SK-N-SH treated with all-trans-retinoic acid at 6 μM for 48 hours (cell line): ENCODE results near the gene RRP1.

Source experiments
- ATAC-seq: fragments of 200-7000 bp; cut with Tn5 transposase; 3 replicates; pipeline ENCODE4 v1.9.1; 2020; ENCODE audit warnings: mild to moderate bottlenecking, moderate library complexity
- ARNTL ChIP-seq: fragments of 450-650 bp; formaldehyde crosslinking; IDR thresholded peaks from 2 replicates; pipeline ENCODE4 v1.5.0; 2020; ENCODE audit warnings: low read depth, mild to moderate bottlenecking, moderate library complexity, borderline replicate concordance
- CSDC2 ChIP-seq: fragments of 250-450 bp; sonication (Bioruptor Pico); IDR thresholded peaks from 2 replicates; pipeline ENCODE4 v1.5.0; 2020; ENCODE audit warnings: mild to moderate bottlenecking, moderate library complexity
- ESRRG ChIP-seq: fragments of 250-450 bp; sonication (Bioruptor Pico); IDR thresholded peaks from 2 replicates; pipeline ENCODE4 v1.6.1; 2021; ENCODE audit warnings: mild to moderate bottlenecking
- GLIS3 ChIP-seq: fragments of 250-450 bp; sonication (Bioruptor Pico); IDR thresholded peaks from 2 replicates; pipeline ENCODE4 v1.5.0; 2020; ENCODE audit warnings: mild to moderate bottlenecking, moderate library complexity
- ISL1 ChIP-seq: fragments of 250-450 bp; sonication (Bioruptor Pico); IDR thresholded peaks from 2 replicates; pipeline ENCODE4 v2.1.2; 2022; ENCODE audit warnings: mild to moderate bottlenecking, moderate library complexity
- OSR1 ChIP-seq: fragments of 250-450 bp; sonication (Bioruptor Pico); IDR thresholded peaks from 2 replicates; pipeline ENCODE4 v1.8.0; 2022; ENCODE audit warnings: moderate library complexity, mild to moderate bottlenecking, inconsistent platforms
- PATZ1 ChIP-seq: fragments of 250-450 bp; sonication (Bioruptor Pico); IDR thresholded peaks from 2 replicates; pipeline ENCODE4 v1.8.0; 2020; ENCODE audit warnings: mild to moderate bottlenecking, moderate library complexity, borderline replicate concordance
- PPARA ChIP-seq: fragments of 250-450 bp; sonication (Bioruptor Pico); IDR thresholded peaks from 2 replicates; pipeline ENCODE4 v1.5.0; 2020; ENCODE audit warnings: mild to moderate bottlenecking, borderline replicate concordance
- SNAI2 ChIP-seq: fragments of 250-450 bp; sonication (Bioruptor Pico); IDR thresholded peaks from 2 replicates; pipeline ENCODE4 v1.5.0; 2020; ENCODE audit warnings: mild to moderate bottlenecking, moderate library complexity
- TCF4 ChIP-seq: fragments of 250-450 bp; sonication (Bioruptor Pico); IDR thresholded peaks from 2 replicates; pipeline ENCODE4 v1.8.0; 2021; ENCODE audit warnings: mild to moderate bottlenecking, moderate library complexity, borderline replicate concordance
- TOX ChIP-seq: fragments of 250-450 bp; sonication (Bioruptor Pico); IDR thresholded peaks from 2 replicates; pipeline ENCODE4 v1.8.0; 2021; ENCODE audit warnings: mild to moderate bottlenecking, moderate library complexity, borderline replicate concordance
- ZC3H10 ChIP-seq: fragments of 250-450 bp; sonication (Bioruptor Pico); IDR thresholded peaks from 2 replicates; pipeline ENCODE4 v1.5.1; 2021; ENCODE audit warnings: mild to moderate bottlenecking, moderate library complexity
- ZFP3 ChIP-seq: fragments of 250-450 bp; sonication (Bioruptor Pico); IDR thresholded peaks from 2 replicates; pipeline ENCODE4 v1.5.0; 2020; ENCODE audit warnings: mild to moderate bottlenecking, moderate library complexity
- ZFP30 ChIP-seq: fragments of 450-650 bp; formaldehyde crosslinking; IDR thresholded peaks from 2 replicates; pipeline ENCODE4 v1.5.0; 2022; ENCODE audit warnings: mild to moderate bottlenecking, moderate library complexity
- ZNF70 ChIP-seq: fragments of 450-650 bp; formaldehyde crosslinking; IDR thresholded peaks from 2 replicates; pipeline ENCODE4 v1.5.0; 2020; ENCODE audit warnings: mild to moderate bottlenecking, moderate library complexity
- ZNF8 ChIP-seq: fragments of 450-650 bp; formaldehyde crosslinking; IDR thresholded peaks from 2 replicates; pipeline ENCODE4 v1.5.0; 2020; ENCODE audit warnings: mild to moderate bottlenecking, moderate library complexity
- TF ChIP-seq, protein P1 (sequence below): fragments of 250-450 bp; sonication (Bioruptor Pico); IDR thresholded peaks from 2 replicates; pipeline ENCODE4 v1.5.1; 2021; ENCODE audit warnings: mild to moderate bottlenecking, moderate library complexity
- TF ChIP-seq, protein P2 (sequence below): fragments of 250-450 bp; sonication (Bioruptor Pico); IDR thresholded peaks from 2 replicates; pipeline ENCODE4 v1.8.0; 2021; ENCODE audit warnings: low read depth, mild to moderate bottlenecking, moderate library complexity, borderline replicate concordance
- TF ChIP-seq, protein P3 (sequence below): fragments of 250-450 bp; sonication (Bioruptor Pico); IDR thresholded peaks from 2 replicates; pipeline ENCODE4 v1.5.0; 2020; ENCODE audit warnings: mild to moderate bottlenecking, moderate library complexity

RRP1 gene

DNA sequence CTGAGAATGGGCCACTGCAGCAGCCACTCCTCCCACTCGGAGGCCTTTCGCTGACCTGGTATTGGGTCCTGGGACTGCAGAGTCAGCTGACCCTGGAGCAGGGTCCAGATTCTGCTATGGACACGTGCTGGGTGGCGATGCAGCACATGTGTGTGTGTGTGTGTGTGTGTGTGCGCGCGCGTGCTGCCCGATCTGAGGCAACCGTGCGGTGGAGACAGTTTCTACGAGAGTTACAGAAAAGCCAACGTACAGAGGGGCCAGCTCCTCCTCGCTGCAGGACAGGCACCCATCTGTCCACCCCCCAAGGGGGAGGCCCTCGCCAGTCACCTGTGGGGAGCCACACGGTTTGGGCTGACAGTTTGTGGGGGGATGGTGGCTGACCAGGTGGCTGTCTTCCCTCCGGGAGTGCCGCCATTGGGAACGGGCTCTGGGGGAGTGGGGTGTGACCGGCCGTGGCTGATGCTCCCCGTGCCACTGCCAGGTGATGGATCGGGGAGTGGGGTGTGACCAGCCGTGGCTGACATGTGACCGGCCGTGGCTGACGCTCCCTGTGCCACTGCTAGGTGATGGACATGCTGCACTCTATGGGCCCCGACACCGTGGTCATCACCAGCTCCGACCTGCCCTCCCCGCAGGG, 37.3 kb upstream of the RRP1 start:
- ATAC-seq, result no peak
- TF ChIP-seq TCF4 (CRISPR knock-in tag) (no peak), PATZ1 (CRISPR knock-in tag) (no peak), GLIS3 (CRISPR knock-in tag) (no peak), OSR1 (CRISPR knock-in tag) (no peak), ZC3H10 (no peak), ZNF70 (CRISPR knock-in tag) (no peak), ZFP30 (CRISPR knock-in tag) (no peak), ESRRG (CRISPR knock-in tag) (no peak), SNAI2 (CRISPR knock-in tag) (no peak), ISL1 (CRISPR knock-in tag) (no peak), ZNF8 (no peak), ARNTL (CRISPR knock-in tag) (no peak), ZFP3 (no peak)
- TF ChIP-seq, protein P1, sequence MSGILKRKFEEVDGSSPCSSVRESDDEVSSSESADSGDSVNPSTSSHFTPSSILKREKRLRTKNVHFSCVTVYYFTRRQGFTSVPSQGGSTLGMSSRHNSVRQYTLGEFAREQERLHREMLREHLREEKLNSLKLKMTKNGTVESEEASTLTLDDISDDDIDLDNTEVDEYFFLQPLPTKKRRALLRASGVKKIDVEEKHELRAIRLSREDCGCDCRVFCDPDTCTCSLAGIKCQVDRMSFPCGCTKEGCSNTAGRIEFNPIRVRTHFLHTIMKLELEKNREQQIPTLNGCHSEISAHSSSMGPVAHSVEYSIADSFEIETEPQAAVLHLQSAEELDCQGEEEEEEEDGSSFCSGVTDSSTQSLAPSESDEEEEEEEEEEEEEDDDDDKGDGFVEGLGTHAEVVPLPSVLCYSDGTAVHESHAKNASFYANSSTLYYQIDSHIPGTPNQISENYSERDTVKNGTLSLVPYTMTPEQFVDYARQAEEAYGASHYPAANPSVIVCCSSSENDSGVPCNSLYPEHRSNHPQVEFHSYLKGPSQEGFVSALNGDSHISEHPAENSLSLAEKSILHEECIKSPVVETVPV (CRISPR knock-in tag), result no peak
- TF ChIP-seq, protein P2, sequence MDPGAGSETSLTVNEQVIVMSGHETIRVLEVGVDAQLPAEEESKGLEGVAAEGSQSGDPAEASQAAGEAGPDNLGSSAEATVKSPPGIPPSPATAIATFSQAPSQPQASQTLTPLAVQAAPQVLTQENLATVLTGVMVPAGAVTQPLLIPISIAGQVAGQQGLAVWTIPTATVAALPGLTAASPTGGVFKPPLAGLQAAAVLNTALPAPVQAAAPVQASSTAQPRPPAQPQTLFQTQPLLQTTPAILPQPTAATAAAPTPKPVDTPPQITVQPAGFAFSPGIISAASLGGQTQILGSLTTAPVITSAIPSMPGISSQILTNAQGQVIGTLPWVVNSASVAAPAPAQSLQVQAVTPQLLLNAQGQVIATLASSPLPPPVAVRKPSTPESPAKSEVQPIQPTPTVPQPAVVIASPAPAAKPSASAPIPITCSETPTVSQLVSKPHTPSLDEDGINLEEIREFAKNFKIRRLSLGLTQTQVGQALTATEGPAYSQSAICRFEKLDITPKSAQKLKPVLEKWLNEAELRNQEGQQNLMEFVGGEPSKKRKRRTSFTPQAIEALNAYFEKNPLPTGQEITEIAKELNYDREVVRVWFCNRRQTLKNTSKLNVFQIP (CRISPR knock-in tag), result no peak

DNA sequence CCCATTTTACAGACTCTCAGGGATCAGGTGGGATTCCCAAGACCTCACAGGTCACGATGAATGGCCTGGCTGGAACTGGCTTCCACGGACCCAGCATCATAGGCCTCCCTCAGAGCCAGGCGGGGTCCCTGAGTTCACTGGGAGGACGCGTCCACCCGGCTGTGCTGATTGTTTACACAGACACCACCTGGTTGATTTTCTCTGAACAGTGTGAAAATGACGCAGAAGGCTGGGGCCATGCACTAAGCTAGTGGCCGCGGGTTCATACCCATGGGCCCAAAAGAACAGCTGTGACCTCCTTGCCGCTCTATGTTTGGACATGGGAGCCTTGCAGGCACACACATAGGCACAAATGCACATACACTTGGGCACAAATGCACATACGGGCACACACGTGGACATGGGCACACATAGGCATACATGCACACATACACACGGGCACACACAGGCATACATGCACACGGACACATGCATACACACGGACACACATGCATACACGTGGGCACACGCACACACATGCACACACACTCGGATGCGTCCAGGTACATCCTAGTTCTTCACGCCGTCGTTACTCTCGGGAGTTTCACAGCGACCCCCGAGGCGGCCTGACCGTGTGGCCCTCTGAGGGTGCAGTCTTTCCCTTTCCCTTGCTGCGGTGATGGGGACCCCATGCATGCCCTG, 36.5 kb upstream of the RRP1 start:
- ATAC-seq, result no peak
- TF ChIP-seq ZFP30 (CRISPR knock-in tag) (no peak), ZC3H10 (no peak), OSR1 (CRISPR knock-in tag) (no peak), CSDC2 (CRISPR knock-in tag) (no peak), ESRRG (CRISPR knock-in tag) (no peak), PPARA (CRISPR knock-in tag) (no peak), PATZ1 (CRISPR knock-in tag) (no peak), ZNF8 (no peak), ZFP3 (no peak)
- TF ChIP-seq, protein P2 (CRISPR knock-in tag), result no peak

DNA sequence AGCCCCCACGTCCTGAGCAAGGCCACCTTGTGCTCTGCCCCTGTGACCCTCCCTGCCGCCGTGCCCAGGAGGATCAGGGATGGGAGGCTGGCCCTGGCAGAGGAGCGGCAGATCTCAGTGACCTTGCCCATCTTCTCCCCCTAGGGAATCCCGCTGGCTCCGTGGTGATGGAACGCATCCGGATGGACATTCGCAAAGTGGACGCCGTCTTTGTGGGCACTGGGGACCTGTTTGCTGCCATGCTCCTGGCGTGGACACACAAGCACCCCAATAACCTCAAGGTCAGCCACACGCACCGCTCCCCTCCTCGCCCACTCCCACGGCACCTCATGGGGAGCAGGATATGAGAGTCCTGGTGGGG, 36.0 kb upstream of the RRP1 start:
- ATAC-seq, result no peak
- TF ChIP-seq, protein P1 (CRISPR knock-in tag), result no peak
- TF ChIP-seq ZC3H10, result no peak
- TF ChIP-seq ESRRG (CRISPR knock-in tag), result no peak
- no peak for TF ChIP-seq GLIS3 (CRISPR knock-in tag)
- no peak for TF ChIP-seq ZNF8
- TF ChIP-seq, protein P3, sequence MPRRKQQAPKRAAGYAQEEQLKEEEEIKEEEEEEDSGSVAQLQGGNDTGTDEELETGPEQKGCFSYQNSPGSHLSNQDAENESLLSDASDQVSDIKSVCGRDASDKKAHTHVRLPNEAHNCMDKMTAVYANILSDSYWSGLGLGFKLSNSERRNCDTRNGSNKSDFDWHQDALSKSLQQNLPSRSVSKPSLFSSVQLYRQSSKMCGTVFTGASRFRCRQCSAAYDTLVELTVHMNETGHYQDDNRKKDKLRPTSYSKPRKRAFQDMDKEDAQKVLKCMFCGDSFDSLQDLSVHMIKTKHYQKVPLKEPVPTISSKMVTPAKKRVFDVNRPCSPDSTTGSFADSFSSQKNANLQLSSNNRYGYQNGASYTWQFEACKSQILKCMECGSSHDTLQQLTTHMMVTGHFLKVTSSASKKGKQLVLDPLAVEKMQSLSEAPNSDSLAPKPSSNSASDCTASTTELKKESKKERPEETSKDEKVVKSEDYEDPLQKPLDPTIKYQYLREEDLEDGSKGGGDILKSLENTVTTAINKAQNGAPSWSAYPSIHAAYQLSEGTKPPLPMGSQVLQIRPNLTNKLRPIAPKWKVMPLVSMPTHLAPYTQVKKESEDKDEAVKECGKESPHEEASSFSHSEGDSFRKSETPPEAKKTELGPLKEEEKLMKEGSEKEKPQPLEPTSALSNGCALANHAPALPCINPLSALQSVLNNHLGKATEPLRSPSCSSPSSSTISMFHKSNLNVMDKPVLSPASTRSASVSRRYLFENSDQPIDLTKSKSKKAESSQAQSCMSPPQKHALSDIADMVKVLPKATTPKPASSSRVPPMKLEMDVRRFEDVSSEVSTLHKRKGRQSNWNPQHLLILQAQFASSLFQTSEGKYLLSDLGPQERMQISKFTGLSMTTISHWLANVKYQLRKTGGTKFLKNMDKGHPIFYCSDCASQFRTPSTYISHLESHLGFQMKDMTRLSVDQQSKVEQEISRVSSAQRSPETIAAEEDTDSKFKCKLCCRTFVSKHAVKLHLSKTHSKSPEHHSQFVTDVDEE (CRISPR knock-in tag), result no peak
- no peak for TF ChIP-seq TOX (CRISPR knock-in tag)
- TF ChIP-seq ISL1 (CRISPR knock-in tag), result no peak
- TF ChIP-seq ZNF70 (CRISPR knock-in tag), result no peak
- TF ChIP-seq, protein P2 (CRISPR knock-in tag), result no peak
- no peak for TF ChIP-seq PPARA (CRISPR knock-in tag)
- TF ChIP-seq CSDC2 (CRISPR knock-in tag), result no peak
- no peak for TF ChIP-seq SNAI2 (CRISPR knock-in tag)
